WI38 (cell line): ENCODE results near the gene HSP90AA1.

ENCODE experiments used
- H3K4me3 ChIP-seq: 2 replicates; pipeline ENCODE4 v1.5.1; 2011; ENCODE audit warnings: low read depth, mild to moderate bottlenecking, control low read depth, low read length
- TF ChIP-seq, protein P1 (sequence below): IDR thresholded peaks from 2 replicates; pipeline ENCODE4 v1.5.1; 2012; ENCODE audit warnings: low read depth, mild to moderate bottlenecking, control low read depth, low read length

The HSP90AA1 gene

DNA sequence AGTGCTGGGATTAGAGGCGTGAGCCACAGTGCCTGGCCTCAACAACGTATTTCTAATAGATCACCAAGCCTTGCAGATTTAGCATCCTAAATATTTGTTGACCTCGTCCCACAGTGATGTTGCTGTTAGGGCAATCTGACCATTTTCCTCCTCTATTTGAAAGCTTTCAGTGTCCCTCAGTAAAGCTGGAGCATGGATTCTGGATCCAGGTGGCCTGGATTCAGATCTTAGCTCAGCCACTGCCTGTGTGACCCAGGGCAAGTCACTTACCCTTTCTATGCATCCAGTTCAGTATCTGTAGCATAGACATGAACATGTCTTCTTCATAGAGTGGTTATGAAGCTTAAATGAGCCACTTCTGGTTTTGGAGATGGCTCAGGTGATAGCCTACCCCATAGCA, 3.9 kb upstream of the HSP90AA1 start:
- H3K4me3 ChIP-seq = no peak overlapping the region
- TF ChIP-seq, protein P1, sequence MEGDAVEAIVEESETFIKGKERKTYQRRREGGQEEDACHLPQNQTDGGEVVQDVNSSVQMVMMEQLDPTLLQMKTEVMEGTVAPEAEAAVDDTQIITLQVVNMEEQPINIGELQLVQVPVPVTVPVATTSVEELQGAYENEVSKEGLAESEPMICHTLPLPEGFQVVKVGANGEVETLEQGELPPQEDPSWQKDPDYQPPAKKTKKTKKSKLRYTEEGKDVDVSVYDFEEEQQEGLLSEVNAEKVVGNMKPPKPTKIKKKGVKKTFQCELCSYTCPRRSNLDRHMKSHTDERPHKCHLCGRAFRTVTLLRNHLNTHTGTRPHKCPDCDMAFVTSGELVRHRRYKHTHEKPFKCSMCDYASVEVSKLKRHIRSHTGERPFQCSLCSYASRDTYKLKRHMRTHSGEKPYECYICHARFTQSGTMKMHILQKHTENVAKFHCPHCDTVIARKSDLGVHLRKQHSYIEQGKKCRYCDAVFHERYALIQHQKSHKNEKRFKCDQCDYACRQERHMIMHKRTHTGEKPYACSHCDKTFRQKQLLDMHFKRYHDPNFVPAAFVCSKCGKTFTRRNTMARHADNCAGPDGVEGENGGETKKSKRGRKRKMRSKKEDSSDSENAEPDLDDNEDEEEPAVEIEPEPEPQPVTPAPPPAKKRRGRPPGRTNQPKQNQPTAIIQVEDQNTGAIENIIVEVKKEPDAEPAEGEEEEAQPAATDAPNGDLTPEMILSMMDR = no peak

DNA sequence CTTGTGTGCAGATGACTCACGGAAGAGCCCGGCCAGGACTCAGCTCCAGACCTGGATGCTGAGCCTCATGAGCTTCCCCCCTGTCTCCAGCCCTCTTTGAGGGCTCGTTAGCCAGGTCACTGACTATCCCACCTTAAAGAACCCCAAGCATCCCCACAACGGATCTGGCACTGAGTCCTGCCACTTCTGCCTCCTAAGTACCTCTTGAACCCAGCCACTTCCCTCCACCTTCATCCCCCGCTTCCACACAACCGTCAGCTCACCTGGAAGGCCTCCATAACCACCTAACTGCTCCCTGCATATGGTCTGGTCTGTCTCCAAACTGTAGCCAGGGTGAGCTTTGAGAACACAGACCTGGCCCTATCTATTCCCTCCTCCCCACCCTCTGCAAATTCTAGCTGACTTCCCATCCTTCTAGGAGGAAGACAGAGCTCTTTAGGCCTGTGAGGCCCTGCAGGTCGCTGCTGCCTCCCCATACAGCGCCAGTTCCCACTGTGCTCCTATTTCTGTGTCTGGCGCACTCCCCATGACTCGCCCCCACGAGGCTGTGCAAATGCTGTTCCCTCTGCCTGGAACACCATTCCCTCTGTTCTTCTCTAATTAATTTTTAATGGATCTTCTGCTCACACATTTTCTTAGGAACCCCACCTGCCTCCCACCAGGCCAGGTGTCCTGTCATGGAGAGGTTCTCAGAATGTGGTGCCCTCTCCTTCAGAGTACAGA, 2.9 kb upstream of the HSP90AA1 start:
- TF ChIP-seq, protein P1 = no peak
- H3K4me3 ChIP-seq = no peak overlapping the region

DNA sequence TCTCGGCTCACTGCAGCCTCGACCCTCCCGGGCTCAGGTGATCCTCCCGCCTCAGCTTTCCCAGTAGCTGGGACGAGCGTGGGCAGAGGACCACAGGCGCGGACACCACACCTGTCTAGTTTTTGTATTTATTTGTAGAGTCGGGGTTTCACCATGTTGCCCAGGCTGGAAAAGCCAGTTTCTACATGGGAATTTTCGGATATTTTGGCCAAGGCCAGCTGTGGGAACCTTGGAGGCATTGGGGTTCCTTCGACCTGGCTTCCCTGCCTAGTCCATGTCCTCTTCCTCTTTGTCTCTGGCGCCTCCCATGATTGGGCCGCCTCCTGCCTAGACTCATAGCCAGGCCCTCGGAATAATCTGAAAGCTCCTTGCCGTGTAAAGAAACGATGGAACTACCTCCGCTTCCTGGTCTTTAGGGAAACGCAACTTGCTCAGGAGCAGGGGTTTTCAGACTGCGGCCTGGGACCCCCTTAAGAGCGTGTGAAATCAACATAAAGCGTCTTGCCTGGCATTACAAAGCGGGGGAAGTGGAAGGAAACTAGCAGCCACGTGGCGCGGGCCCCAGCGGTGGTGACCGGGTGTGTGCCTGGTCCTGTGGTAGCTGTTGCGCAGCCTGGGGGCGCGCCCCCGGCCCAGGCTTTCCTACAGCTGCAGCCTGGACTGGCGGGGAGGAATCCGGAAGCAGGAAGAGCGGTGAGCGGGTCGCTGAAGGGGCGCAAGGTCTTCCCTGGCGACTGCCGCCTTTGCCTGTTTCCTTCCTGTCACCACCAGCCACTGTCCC, 1.4 kb upstream of the HSP90AA1 start:
- H3K4me3 ChIP-seq = peak overlapping the region; percentile 67
- TF ChIP-seq, protein P1 = no peak

DNA sequence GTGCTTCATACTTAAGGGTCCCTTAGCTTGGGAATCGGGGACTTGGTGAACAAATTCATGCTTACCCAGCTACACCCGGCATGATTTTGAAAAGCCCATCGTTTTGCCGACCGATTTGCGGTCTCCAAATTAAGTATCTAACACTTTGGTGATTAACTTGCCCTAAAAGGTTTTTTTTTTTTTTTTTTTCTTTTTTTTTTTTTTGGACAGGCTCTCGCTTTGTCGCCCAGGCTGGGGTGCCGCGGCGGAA, 843 bp upstream of the HSP90AA1 start:
- H3K4me3 ChIP-seq = peak overlapping the region; percentile 67
- TF ChIP-seq, protein P1 = no peak

DNA sequence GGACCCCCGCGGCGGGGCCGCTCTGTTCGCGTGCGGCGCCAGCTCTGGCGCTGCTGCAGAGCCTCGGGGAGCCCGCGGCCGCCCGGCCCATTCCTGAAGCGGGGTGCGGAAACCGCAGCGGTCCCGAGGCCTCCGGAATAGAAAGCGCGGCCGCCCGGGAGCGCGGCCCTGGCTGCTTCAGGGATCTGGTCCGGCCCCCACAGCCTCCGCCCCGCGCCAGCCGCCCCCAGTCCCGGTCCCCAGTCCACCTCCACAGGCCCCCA, 204 bp downstream of the HSP90AA1 start:
- TF ChIP-seq, protein P1 = no peak
- peak overlapping the region; percentile 76 for H3K4me3 ChIP-seq

DNA sequence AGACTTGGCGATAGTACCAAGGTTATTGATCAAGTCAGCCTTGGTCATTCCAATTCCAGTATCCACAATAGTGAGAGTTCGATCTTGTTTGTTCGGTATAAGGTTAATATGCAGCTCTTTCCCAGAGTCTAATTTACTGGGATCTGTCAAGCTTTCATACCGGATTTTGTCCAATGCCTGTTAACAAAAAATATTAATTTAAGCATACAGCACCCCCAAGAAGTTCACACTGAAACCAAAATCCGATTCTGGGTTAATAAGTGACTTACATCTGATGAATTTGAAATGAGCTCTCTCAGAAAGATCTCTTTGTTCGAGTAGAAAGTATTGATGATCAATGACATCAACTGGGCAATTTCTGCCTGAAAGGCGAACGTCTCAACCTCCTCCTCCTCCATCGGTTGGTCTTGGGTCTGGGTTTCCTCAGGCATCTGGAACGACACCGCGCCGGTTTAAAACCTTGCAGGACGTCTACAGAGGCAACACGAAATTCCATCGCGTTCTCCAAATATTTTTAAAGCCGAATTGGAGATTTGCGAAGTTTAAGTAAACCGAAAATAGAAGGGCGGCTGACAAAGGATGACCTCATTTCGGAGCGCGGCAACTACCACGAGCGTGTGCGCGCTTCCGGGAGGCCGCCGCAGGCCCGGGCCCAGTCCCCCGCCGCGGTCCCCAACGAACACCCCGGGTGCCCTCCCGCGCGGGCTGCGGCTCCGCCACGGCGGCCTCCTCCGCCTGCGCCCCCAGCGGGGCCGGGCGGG, 716 bp downstream of the HSP90AA1 start:
- TF ChIP-seq, protein P1 = no peak
- H3K4me3 ChIP-seq = peak overlapping the region; percentile 76

DNA sequence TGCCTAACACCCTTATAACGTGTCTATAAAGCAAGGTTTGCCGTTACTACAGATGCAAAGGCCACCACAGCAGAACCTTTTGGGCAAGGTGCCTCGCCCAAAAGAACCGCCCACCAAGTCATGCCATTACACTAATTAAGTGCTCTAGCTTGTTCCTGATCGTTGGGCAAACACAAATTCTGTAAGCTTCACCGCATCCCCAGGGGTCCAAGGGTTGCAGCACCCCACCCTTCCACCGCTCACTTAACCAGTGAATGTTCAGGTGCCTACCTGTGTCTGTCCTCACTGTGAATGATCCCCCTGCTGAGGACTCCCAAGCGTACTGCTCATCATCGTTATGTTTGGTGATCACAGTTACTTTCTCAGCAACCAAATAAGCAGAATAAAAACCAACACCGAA, 1.4 kb downstream of the HSP90AA1 start:
- TF ChIP-seq, protein P1 = no peak
- peak overlapping the region; percentile 76 for H3K4me3 ChIP-seq
